ENCODE measurements around the gene SPRING1.

GRCh38 chr12:116779597-116779996, 41.7 kb upstream of the SPRING1 start:
- TF ChIP-seq, protein P1, sequence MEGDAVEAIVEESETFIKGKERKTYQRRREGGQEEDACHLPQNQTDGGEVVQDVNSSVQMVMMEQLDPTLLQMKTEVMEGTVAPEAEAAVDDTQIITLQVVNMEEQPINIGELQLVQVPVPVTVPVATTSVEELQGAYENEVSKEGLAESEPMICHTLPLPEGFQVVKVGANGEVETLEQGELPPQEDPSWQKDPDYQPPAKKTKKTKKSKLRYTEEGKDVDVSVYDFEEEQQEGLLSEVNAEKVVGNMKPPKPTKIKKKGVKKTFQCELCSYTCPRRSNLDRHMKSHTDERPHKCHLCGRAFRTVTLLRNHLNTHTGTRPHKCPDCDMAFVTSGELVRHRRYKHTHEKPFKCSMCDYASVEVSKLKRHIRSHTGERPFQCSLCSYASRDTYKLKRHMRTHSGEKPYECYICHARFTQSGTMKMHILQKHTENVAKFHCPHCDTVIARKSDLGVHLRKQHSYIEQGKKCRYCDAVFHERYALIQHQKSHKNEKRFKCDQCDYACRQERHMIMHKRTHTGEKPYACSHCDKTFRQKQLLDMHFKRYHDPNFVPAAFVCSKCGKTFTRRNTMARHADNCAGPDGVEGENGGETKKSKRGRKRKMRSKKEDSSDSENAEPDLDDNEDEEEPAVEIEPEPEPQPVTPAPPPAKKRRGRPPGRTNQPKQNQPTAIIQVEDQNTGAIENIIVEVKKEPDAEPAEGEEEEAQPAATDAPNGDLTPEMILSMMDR (conservative IDR thresholded peaks at IDR 0.05; ENCODE audit: low read length): no peak
- TF ChIP-seq EZH2phosphoT487 (IDR thresholded peaks at IDR 0.05; ENCODE audit: borderline replicate concordance): no peak
